Activated naive CD8-positive, alpha-beta T cell treated with anti-CD3 and anti-CD28 coated beads, Interleukin-2, amount 10 ng/mL, durations not matched to agents 7 days and 5 days (primary cell): ENCODE data around the gene PCSK2. TPM values are rescaled to one million over a fixed set of nuclear protein-coding genes. Genes with fewer than 3 reads are reported as not detected.

Source experiments
- ATAC-seq: fragments of 150-1000 bp; cut with Tn5 transposase; one replicate; pipeline ENCODE4 v1.10.0; 2021; ENCODE audit warnings: low read depth, moderate library complexity
- POLR2A ChIA-PET: fragments of 350-600 bp; sonication (Branson Sonifier 250); formaldehyde crosslinking; loops from one replicate; lab custom pipeline; 2021; ENCODE audit warnings: antibody characterized with exemption; lab: Charles Lee
- DNase-seq: peaks from one replicate; pipeline ENCODE4 v3.0.0; 2021
- H3K27ac Mint-ChIP-seq: one replicate; pipeline ENCODE4 v1.8.0; 2022; ENCODE audit warnings: mild to moderate bottlenecking, mixed read lengths
- H3K27me3 Mint-ChIP-seq: one replicate; pipeline ENCODE4 v1.8.0; 2022; ENCODE audit warnings: mild to moderate bottlenecking, moderate library complexity, mixed read lengths
- H3K36me3 Mint-ChIP-seq: one replicate; pipeline ENCODE4 v1.8.0; 2021; ENCODE audit warnings: mild to moderate bottlenecking, mixed read lengths
- H3K4me1 Mint-ChIP-seq: one replicate; pipeline ENCODE4 v1.8.0; 2021; ENCODE audit warnings: mixed read lengths
- H3K4me3 Mint-ChIP-seq: one replicate; pipeline ENCODE4 v1.8.0; 2022; ENCODE audit warnings: mild to moderate bottlenecking, moderate library complexity, mixed read lengths
- H3K9me3 Mint-ChIP-seq: one replicate; pipeline ENCODE4 v1.8.0; 2021; ENCODE audit warnings: mixed read lengths
- total RNA-seq, 2 experiments: library from RNA; stranded (reverse); gene quantifications; one replicate each; pipeline ENCODE4 v1.2.3, GENCODE V29; 2021

Gene PCSK2
- total RNA-seq, 2 experiments from 2014 or later: not detected

DNA sequence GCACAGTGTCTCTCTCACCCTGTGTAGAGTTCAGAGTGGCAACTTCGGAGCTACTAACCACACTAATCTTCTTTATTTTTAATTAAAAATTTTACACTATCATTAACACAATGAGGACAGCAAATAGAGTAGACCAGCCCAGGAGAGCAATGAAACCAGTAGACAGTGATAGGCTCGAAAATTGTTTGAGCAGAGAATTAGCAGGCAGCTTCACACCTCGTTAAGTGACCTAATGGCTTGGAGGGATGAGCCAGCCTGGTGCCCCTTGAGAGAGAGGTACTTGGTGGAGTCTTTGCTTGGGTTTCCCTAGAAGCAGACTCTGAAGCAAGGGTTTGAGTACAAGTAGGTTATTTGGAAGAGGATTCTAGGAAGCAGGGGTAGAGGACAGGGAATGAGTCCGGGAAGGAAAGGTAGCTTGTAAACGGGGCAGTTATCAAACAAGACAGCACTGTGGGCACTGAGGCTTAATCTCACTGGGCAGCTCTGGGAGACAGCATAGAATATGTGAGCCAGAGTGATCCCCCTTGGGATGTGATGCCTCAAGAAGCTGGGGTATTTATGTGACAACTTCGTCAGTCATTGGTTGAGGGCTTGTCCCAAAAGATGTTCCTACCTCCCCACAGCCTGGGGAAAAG is 146.1 kb downstream of the PCSK2 start:
- ATAC-seq: no peak
- Mint-ChIP-seq H3K4me3 (no peak overlapping the region), H3K36me3 (no peaks in the 10 kb centered on the region), H3K9me3 (no peaks in the 10 kb centered on the region), H3K27me3 (no peaks in the 10 kb centered on the region), H3K27ac (no peak overlapping the region), H3K4me1 (no peaks in the 10 kb centered on the region)
- POLR2A ChIA-PET: no interaction called here
- no peak for DNase-seq

DNA sequence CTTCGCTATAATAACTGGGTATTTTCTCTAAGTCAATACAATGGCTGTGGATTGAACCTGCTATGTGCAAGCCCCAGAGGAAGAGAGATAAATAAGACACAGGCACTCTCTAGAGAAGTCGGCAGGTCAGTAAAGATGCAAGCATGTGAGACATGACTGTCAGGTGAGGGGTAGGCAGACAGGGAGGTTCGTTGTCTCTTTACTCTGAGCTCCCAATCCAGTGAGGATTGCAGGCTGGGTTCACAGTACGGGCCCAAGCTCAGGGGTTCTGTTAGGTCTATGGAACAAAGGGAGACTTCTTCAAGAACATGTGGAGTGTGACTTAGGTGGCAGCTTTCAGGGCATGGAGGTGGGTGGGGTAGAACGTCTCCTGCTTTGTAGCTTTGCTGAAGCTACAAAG is 147.2 kb downstream of the PCSK2 start:
- no peak for ATAC-seq
- POLR2A ChIA-PET: no interaction called here
- Mint-ChIP-seq H3K4me1 (no peaks in the 10 kb centered on the region), H3K9me3 (no peaks in the 10 kb centered on the region), H3K36me3 (no peaks in the 10 kb centered on the region), H3K27me3 (no peaks in the 10 kb centered on the region), H3K27ac (no peak overlapping the region), H3K4me3 (no peak overlapping the region)
- no peak for DNase-seq

DNA sequence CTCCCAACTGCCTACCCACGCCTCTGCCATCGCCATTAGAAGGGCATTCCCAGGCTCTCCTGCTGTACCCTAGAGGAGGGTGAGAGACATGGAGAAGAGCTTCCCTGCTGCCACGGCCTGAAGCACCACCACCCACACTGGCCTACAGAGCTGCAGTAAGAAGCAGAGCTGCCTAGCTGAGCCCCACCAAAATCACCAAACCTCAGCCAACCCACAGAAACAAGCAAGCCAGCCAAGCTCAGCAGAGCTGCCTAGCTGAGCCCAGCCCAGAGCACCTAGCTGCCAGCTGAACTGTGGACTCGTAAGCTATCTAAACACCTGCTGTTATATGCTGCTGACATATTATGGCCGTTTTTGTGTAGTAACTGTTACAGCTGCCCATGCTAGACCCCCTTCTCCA is 149.2 kb downstream of the PCSK2 start:
- Mint-ChIP-seq H3K9me3 (no peaks in the 10 kb centered on the region), H3K4me3 (no peak overlapping the region), H3K36me3 (no peaks in the 10 kb centered on the region), H3K27ac (no peak overlapping the region), H3K27me3 (no peaks in the 10 kb centered on the region), H3K4me1 (no peaks in the 10 kb centered on the region)
- DNase-seq: no peak
- POLR2A ChIA-PET: no interaction called here
- ATAC-seq: no peak

DNA sequence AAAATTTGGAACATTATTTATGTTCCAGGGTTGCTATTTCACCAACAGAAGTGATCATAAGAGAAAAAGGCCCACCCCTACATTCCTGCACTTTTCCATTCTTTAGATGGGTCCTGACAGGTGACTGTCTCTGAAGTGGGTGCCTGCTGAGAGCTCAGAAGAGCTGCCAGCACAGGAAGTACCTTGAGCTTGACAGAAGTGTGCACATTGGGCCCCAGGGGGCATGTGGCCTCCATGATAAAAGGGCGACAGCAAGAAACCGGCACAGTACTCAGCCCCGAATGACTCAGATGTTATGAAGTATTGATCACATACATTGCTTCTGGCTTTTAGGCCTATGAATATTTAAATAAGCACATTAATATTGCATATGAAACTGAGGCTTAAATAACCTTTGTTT is 150.4 kb downstream of the PCSK2 start:
- Mint-ChIP-seq H3K27me3 (no peaks in the 10 kb centered on the region), H3K36me3 (no peaks in the 10 kb centered on the region), H3K9me3 (no peaks in the 10 kb centered on the region), H3K4me3 (no peak overlapping the region), H3K4me1 (no peaks in the 10 kb centered on the region), H3K27ac (no peak overlapping the region)
- no peak for ATAC-seq
- POLR2A ChIA-PET: no interaction called here
- DNase-seq: no peak

DNA sequence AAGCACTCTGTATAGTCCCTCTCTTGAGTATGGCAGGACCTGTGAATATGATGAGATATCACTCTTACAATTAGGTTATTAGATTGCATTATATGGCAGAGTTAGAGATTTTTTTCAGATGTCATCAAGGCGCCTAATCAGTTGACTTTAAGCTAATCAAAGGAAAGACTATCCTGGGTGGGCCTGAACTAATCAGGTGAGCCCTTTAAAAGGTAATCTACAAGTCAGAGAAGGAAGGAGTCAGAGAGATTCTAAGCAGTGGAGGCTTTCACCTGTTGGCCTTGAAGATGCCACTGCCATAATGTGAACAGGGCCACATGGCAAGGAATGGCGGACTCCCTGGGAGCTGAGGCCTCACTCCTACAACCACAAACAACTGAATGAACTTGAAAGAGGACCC is 152.8 kb downstream of the PCSK2 start:
- no peak overlapping the region for H3K4me3 Mint-ChIP-seq
- POLR2A ChIA-PET: no interaction called here
- no peak for ATAC-seq
- DNase-seq: no peak
- no peaks in the 10 kb centered on the region for H3K9me3 Mint-ChIP-seq
- H3K27me3 Mint-ChIP-seq: no peaks in the 10 kb centered on the region
- no peak overlapping the region for H3K27ac Mint-ChIP-seq
- H3K4me1 Mint-ChIP-seq: no peaks in the 10 kb centered on the region
- no peaks in the 10 kb centered on the region for H3K36me3 Mint-ChIP-seq

DNA sequence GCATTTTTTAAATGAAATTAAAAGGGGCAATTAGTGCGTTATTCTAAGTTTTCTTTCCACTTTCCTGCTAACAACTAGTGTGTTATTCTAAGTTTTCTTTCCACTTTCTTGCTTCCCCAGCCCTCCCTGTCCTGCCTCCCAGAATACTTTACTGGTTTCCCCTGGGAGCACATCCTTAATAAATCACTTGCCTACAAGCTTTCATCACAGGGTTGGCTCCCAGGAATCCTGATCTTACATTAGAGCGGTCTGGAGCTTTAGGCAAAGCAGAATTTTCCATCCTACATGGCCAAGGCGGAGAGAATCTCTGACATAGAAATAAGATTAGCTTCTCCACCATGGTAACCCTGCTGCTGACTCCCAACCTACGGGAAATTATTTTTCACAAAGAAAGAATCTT is 154.0 kb downstream of the PCSK2 start:
- no peaks in the 10 kb centered on the region for H3K9me3 Mint-ChIP-seq
- no peak for DNase-seq
- no peak overlapping the region for H3K4me3 Mint-ChIP-seq
- H3K4me1 Mint-ChIP-seq: no peaks in the 10 kb centered on the region
- no peaks in the 10 kb centered on the region for H3K27me3 Mint-ChIP-seq
- POLR2A ChIA-PET: no interaction called here
- H3K27ac Mint-ChIP-seq: no peak overlapping the region
- no peaks in the 10 kb centered on the region for H3K36me3 Mint-ChIP-seq
- no peak for ATAC-seq

DNA sequence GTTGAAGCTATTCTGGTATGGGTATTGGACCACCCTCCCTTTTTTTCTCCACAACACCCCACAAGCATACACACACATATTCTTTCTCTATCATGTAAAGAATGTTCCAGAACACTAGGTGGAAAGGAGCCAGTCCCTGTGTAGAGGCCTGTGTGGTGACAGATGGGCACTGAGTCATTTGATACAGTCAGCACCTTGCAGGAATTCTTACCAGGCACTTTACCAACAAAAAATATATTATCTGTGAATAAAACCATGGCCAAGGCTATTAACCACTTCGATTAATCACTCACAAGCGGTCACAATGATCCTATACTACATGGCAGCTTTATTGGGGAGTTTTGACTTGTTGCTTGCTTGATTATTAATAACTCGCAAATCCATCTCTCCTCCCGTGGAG is 154.9 kb downstream of the PCSK2 start:
- DNase-seq (no peak), ATAC-seq (no peak)
- no peaks in the 10 kb centered on the region for H3K4me1 Mint-ChIP-seq
- no peak overlapping the region for H3K27ac Mint-ChIP-seq
- H3K4me3 Mint-ChIP-seq: no peak overlapping the region
- H3K27me3 Mint-ChIP-seq: peaks cover 2% of the 10 kb centered on the region
- H3K36me3 Mint-ChIP-seq: no peaks in the 10 kb centered on the region
- POLR2A ChIA-PET: no interaction called here
- H3K9me3 Mint-ChIP-seq: no peaks in the 10 kb centered on the region

DNA sequence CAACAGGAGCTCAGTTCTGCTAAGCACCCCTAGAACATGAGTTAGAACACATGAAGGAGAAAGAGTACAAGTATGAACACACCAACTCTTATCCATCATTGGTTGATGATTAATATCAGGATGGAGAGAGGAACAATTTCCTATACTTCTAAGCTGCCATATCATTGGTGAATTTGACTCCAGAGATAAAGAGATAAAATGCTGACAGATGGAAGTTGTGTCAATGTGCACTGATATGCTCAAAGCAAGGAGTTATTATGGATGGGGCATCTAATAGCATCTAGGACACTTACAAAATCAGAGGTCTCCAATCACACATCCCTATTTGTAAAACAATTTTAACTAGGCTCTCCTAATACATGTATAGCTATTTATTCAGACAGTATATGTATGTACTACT is 159.0 kb downstream of the PCSK2 start:
- H3K36me3 Mint-ChIP-seq: no peaks in the 10 kb centered on the region
- POLR2A ChIA-PET: no interaction called here
- no peak for DNase-seq
- H3K9me3 Mint-ChIP-seq: no peaks in the 10 kb centered on the region
- no peaks in the 10 kb centered on the region for H3K4me1 Mint-ChIP-seq
- no peak overlapping the region for H3K4me3 Mint-ChIP-seq
- no peak for ATAC-seq
- H3K27me3 Mint-ChIP-seq: peaks cover 2% of the 10 kb centered on the region
- no peak overlapping the region for H3K27ac Mint-ChIP-seq

DNA sequence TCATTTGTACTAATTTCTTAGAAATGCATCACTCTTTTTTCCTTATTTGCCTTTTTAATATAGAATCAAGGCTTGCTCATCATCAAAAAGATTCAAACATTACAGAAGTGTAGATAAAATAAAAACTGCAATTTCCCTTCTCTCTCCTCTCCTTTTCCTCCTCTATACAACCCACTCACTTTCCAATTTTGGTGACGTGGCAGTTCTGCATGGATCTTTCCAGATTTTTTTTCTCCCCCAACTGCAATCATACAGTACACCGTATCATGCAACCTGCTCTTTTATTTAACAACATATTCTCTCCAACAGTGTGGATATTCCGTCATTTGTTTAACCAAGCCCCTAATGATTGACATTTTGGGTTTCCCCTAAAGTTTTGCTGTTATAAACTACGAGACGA is 163.8 kb downstream of the PCSK2 start:
- POLR2A ChIA-PET: no interaction called here
- no peaks in the 10 kb centered on the region for H3K36me3 Mint-ChIP-seq
- no peak overlapping the region for H3K4me3 Mint-ChIP-seq
- H3K9me3 Mint-ChIP-seq: no peaks in the 10 kb centered on the region
- ATAC-seq (no peak), DNase-seq (no peak)
- H3K27ac Mint-ChIP-seq: no peak overlapping the region
- H3K4me1 Mint-ChIP-seq: no peaks in the 10 kb centered on the region
- peaks cover 6% of the 10 kb centered on the region for H3K27me3 Mint-ChIP-seq

DNA sequence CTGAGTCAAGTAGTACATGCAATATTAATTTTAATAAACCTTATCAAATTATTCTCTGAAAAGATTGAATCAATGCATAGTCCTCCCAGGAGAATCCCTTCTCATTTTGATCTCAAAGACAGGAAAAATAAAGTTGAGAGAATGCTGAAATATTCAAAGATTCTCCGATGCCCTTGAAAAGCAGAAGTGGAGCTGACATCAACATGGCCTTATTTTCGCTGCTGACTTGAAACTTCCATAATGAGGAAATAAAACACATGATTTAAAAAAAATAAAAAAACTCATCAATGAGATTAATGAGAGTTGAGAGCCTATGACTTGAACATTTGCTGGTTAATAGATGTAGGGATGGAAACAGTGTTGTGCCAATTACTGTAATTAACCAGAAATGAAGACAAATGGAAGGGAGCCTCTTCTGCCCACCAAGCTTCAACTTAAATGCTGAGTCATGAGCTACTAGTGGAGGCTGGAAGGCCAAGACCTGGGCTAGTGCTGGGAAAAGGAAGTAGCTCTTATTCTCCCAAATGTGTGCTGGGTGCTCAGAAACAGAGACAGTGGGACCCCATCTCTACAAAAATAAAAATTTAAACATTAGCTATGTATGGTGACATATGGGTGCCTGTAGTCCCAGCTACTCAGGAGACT is 164.4 kb downstream of the PCSK2 start:
- no peaks in the 10 kb centered on the region for H3K4me1 Mint-ChIP-seq
- no peaks in the 10 kb centered on the region for H3K9me3 Mint-ChIP-seq
- H3K4me3 Mint-ChIP-seq: no peak overlapping the region
- peaks cover 8% of the 10 kb centered on the region for H3K27me3 Mint-ChIP-seq
- POLR2A ChIA-PET: no interaction called here
- no peaks in the 10 kb centered on the region for H3K36me3 Mint-ChIP-seq
- ATAC-seq (no peak), DNase-seq (no peak)
- H3K27ac Mint-ChIP-seq: no peak overlapping the region

DNA sequence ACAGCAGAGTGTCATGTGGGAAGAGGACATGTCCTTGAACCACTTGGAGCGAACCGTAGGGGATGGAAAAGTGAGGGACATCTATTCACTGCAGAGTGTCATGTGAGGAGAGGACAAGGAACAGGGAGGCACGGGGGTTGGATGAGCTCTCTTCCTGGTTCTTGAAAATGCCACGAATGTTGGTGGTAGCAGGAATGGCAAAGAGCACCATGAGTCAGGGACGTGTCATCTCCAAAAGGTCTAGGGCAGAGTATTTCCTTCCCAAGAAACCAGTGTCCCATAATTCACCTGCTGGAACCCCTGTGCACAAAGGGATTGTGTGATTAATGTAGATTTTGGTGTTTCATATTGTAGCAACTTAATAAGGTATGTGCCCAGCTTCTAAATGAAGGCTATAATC is 167.6 kb downstream of the PCSK2 start:
- H3K27ac Mint-ChIP-seq: no peak overlapping the region
- no peak overlapping the region for H3K4me3 Mint-ChIP-seq
- no peaks in the 10 kb centered on the region for H3K9me3 Mint-ChIP-seq
- no peak for ATAC-seq
- H3K36me3 Mint-ChIP-seq: no peaks in the 10 kb centered on the region
- no peak for DNase-seq
- POLR2A ChIA-PET: no interaction called here
- no peaks in the 10 kb centered on the region for H3K4me1 Mint-ChIP-seq
- H3K27me3 Mint-ChIP-seq: peaks cover 6% of the 10 kb centered on the region

DNA sequence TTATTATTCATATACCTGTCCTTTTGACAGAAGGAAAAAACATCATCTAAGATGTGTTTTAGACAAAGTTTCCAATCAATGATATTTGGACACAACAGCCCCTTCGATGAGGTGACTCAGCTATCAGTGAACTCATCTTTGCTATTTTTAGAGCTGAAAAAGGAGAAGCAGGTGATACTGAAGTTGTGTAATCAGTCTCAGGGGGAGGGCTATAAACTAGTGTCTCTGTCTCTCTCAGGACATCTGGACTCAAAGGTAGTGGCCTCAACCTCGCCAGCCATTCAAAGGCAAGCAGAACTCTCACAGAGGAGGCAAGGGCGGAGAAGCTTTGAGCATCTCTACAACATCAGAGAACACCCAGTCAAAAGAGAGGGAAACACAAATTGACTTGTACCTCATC is 168.9 kb downstream of the PCSK2 start:
- no peak overlapping the region for H3K27ac Mint-ChIP-seq
- peaks cover 6% of the 10 kb centered on the region for H3K27me3 Mint-ChIP-seq
- ATAC-seq: no peak
- no peaks in the 10 kb centered on the region for H3K36me3 Mint-ChIP-seq
- DNase-seq: no peak
- H3K4me3 Mint-ChIP-seq: no peak overlapping the region
- POLR2A ChIA-PET: no interaction called here
- H3K4me1 Mint-ChIP-seq: no peaks in the 10 kb centered on the region
- no peaks in the 10 kb centered on the region for H3K9me3 Mint-ChIP-seq

DNA sequence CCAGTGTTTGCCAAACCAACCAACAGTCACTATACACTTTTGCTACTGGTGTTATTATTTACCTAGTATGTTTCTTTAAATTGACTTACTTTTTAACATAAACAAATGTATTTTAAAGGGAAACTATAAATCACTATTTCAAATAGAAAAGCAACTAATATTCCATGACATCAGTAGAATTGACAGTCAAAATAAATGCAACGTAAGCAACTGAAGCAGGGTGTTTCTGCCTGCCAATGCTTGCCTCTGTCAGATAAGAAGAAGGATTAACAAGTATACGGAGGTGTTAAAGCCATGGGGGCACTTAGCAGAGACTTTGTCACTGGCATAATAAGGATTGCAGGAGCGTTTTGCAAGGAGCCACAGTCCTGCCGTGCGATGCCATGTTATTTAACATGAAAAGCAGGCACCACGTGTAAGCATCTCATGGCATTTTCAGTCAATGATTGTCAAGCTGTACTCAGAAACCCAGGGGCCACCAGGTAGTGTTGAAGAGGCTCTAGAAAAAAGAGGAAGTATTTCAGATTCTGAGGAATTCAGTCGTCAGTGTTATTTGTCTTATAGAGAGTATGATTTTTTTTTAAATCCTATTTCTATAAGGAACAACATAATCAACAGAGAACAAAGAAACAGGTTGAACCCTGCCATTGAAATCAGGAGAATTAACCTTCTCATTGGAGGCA is 172.6 kb downstream of the PCSK2 start:
- H3K9me3 Mint-ChIP-seq: no peaks in the 10 kb centered on the region
- H3K4me3 Mint-ChIP-seq: no peak overlapping the region
- ATAC-seq: no peak
- no peak for DNase-seq
- POLR2A ChIA-PET: no interaction called here
- no peaks in the 10 kb centered on the region for H3K36me3 Mint-ChIP-seq
- H3K27me3 Mint-ChIP-seq: peaks cover 2% of the 10 kb centered on the region
- H3K4me1 Mint-ChIP-seq: no peaks in the 10 kb centered on the region
- no peak overlapping the region for H3K27ac Mint-ChIP-seq

DNA sequence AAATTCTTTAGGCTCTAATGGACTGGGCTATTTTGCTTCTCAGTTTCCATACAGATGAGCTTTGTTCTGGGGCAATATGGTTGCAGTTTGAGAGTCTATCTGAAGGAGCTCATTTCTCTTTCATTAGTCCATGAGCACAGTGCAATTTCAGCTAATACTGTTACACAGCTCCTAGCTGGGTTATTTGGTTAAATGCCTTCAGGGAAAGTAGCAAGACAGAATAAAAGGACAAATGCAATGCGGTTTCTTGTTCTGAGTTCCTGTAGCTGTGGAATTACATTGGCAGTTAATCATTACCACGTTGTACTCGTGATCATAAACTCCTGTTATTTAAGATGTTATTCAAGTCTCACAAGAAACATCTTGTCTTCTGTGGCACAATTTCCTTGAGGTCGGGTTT is 176.6 kb downstream of the PCSK2 start:
- Mint-ChIP-seq H3K27ac (no peak overlapping the region), H3K36me3 (no peaks in the 10 kb centered on the region), H3K4me3 (no peak overlapping the region), H3K4me1 (no peaks in the 10 kb centered on the region), H3K9me3 (no peaks in the 10 kb centered on the region), H3K27me3 (peaks cover 4% of the 10 kb centered on the region)
- ATAC-seq (no peak), DNase-seq (no peak)
- POLR2A ChIA-PET: no interaction called here
